ENCODE results near the gene APC.

DNA sequence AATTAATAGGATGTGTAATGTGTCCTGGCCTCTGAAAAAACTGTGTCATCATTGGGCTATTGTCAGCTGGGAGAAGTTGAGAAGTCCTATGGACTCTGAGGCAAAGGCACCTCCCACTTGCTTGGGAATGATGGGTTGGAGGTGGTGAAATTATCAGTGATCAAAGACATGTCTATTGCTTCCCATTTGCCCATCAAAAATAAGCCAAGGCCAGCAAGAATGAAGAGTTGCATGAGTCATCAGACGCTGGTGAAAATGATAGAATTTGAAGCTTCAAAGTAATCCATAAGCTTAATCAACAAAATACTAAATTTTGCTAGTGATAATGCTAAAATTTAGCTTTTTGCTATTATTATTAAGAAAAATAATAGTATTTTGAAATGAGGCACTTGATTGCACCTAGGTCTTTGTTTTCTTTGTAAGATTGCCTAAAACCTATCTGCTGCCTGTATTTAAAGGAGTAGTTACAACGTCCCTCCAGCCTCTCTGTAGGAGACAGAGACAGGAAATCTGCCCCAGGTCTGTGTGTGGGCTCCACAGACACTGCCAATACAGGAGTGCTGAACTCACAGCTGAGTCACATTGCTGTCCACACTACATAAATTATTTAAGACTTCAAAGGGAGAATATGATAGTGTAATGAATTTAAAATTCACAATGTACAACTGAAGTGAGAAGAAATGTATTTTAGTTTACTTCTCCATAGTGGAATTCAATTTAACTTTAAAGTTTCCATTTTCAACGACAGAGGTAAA lies 48.4 kb upstream of the APC start:
- TF ChIP-seq POLR2AphosphoS5 (IDR thresholded peaks at IDR 0.05) (no peak), POLR2A (IDR thresholded peaks at IDR 0.05) (no peak), EP300 (IDR thresholded peaks at IDR 0.05; ENCODE audit: low read depth) (no peak)
- TF ChIP-seq, protein P1, sequence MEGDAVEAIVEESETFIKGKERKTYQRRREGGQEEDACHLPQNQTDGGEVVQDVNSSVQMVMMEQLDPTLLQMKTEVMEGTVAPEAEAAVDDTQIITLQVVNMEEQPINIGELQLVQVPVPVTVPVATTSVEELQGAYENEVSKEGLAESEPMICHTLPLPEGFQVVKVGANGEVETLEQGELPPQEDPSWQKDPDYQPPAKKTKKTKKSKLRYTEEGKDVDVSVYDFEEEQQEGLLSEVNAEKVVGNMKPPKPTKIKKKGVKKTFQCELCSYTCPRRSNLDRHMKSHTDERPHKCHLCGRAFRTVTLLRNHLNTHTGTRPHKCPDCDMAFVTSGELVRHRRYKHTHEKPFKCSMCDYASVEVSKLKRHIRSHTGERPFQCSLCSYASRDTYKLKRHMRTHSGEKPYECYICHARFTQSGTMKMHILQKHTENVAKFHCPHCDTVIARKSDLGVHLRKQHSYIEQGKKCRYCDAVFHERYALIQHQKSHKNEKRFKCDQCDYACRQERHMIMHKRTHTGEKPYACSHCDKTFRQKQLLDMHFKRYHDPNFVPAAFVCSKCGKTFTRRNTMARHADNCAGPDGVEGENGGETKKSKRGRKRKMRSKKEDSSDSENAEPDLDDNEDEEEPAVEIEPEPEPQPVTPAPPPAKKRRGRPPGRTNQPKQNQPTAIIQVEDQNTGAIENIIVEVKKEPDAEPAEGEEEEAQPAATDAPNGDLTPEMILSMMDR (IDR thresholded peaks at IDR 0.05), result no peak
